ENCODE results near the gene KCNIP4.

GRCh38 chr4:20760053-20760452 lies 1188.5 kb downstream of the KCNIP4 start:
- TF ChIP-seq CTCF (IDR thresholded peaks at IDR 0.05) = no peak
- TF ChIP-seq POLR2A (IDR thresholded peaks at IDR 0.05) = no peak
